Stimulated activated CD4-positive, alpha-beta T cell treated with anti-CD3 and anti-CD28 coated beads, Interleukin-15, amount 100 ng/mL, for 24 hours (primary cell): ENCODE measurements around the gene HLCS.

ENCODE experiments used
- DNase-seq: peaks from one replicate; pipeline ENCODE4 v3.0.0-alpha.2; 2020

The HLCS gene

DNA sequence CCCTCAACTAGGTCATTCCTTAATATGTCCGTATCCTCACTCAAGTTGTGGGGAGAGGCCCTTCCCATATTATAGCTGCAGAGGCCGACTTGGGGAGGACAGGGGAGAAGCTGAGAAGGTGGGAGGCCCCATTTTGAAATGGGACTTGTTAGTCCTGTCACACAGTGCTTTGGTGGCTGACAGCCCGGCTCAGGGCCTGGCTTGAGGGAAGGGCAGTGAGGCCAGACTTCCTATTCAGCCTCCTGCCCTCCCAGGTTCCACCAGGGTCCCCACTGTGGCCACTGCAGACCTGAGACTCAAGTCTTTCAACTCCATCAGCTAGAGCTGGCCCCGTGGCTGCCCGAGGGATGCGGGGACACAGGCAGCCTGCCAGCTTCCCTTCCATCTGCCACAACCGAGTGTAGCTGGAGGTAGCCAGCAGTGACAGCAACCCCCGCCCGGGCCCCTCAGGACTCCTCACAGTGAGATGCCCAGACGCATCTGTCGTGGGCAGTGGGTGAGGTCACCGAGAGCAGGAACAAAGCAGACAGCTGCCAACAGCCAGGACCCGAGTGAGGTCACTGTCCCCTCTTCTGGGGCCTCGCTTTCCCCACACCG is 230.6 kb downstream of the HLCS start:
- DNase-seq = no peak

DNA sequence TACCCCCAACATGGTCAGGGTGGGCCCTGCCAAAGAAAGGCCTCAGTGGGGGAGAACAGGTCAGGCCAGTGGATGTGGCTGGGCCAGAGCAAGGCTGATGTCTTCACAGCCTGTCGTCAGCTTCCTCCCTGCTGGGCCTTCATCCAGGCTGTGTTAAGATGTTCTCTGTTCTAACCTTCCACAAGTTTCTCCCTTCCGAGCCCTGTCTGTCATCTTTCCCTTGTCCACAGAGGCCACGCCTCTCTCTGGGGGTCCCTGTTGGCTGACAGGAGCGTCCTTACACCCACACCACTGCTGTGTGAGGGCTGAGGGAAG is 231.3 kb downstream of the HLCS start:
- no peak for DNase-seq

DNA sequence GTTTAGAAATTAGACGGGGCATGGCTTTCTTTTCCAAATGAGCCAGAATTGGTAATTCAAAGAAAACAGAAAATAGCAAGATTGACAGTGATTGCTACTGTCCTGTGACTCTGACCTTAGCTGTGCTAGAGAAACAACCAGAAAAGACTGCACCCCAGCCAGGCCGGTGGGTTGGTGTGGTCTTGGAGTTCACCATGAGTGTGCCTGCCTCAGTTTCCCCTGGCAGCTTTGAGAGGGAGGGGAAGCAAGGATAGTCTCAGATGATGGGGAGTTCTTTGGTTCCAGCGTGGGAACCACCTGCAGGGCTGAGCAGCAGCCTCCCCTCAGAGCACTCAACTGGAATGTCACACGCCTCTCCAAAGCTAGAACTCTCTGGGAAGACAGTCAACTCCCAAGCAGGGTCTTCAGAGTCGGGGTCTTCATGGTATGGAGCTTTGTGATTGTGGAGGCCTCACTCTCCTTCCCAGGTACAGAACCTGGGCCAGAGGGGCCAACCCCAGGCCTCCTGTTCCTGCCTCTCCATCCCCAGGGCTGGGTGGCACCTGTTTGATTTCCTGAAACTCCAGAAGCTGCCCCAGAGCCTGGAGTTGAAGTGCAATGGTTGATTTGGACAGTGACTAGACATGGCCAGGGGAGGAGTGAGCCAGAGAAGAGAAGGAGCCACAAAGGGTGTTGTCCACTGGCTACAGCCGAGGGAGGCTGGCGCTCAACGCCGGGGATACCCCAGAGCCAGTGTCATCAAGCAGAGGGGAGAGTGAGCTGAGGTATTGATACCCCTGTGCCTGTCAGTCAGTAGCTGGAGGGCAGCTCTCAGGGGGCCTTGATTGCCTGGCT is 231.9 kb downstream of the HLCS start:
- no peak for DNase-seq

DNA sequence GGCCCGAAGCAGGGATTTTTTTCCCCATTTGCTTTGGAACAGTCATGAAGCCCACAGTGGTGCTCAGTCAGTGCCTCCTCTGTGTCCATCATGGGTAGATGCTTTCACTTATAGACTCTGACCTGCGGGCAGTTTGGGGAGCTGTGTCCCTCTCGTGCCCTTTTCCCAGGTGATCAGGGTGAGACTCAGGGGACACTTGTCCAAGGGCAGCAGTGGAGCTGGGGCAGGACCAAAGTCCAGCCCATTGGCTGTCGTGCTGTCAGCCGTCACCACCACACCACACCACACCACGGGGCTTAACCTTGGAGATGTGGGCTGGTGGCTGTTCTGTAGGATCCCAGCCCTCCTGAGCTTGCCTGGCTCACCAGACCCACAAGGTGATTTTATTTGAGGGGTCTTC is 232.6 kb downstream of the HLCS start:
- no peak for DNase-seq

DNA sequence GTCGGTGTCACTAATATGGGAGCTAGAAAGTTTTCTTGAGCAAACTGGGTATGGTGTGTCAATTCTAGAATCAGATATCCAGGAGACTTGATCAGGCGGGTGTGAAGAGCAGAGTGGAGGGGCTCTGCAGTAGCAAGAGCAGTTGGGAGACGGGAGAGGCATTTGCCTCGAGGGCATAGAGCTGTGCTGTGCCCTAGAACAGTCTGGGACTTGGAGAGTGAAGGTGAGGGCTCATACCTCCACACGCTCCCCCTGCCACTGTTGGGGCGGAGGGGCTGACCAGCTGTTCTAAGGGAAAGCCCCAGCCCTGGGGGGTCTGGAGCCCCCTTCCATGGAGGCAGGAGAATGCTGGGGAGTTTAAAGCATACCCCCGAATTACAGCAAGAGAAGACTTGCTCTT is 233.7 kb downstream of the HLCS start:
- no peak for DNase-seq

DNA sequence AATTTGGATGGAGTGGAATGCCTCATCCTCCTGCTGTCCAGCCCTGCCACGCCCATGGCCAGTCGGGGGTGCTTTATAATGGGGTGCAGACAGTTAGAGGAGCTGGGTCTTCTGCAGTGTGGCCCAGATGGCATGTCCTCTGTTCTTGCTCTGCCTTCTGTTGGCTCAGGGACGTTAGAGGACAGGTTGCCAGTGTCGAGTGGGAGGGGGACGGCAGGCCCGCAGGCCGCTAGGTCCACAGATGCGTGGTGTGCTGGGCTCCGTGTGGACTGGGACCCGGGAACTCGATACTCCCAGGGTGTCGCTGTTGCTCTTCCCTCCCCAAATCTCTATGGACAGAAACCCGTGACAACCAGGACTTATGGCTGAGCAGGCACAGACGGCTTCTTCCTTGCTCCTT is 234.3 kb downstream of the HLCS start:
- DNase-seq = no peak

DNA sequence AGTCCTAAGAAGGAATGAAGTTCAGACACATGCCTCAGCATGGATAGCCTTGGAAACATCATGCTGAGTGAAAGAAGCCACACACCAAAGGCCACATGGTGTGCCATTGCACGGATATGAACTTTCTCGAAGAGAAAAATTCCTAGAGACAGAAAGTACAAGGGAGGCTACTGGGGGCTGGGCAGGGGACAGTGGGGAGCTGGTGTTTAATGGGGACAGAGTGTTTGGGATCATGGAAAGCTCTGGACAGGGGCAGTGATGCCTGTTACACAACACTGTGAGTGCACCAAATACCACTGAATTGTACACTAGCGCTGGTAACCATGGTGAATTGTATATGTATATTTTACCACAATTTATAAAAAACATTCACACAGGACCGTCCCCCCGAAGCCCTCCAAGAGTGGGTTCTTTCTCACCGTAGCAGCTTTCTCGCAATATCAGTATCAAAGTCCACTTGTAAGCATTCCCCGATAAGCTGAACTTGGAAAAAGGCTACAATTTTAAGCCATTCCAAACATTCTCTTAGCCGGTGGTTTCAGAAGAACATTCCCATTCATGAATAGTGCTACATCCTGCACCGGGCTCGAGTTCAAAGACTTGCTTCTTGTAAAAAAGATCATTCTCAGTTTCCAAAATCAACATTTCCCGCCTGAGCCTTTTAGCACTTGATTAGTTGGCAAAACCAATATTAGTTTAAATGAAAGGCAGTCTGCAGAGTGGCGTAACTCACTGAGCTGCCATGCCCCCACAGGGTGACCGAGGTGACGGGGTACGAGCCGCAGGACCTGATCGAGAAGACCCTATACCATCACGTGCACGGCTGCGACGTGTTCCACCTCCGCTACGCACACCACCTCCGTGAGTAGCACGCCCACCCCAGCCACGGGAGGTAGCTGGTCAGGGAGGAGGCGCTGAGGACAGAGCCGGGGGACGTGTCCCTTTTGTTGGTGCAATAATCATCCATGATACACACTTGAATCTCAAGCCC is 235.9 kb downstream of the HLCS start:
- no peak for DNase-seq

DNA sequence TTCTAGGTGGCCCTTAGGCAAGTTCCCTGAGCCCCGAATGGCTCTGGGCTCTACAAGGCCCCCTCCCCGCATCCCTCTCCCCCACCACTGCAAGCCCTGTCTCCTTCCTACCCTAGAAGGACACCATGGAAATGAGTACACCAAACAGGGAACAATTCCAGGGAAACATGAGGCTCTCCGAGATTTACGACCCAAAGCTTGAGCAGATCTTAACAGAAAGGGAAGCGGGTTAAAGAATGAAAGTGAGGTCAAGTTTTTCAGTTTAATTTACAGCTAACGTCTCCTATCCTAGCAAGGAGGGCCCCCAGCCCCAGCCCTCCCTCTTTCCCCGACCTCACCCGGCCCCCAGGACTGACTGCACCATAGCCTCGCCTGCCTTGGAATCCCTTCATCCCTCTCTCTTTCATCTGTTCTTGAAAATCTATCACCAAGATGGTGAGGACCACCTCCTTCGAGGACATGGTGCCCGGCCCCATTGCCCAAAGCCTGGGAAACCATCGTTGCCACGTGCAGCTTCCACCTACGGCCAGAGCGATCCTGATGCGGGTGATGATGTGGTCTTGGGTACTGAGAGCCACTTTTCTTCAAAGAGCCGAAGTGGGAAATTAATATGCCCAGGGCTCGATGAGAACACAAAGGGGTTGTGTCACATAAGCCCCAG is 237.0 kb downstream of the HLCS start:
- DNase-seq = no peak

DNA sequence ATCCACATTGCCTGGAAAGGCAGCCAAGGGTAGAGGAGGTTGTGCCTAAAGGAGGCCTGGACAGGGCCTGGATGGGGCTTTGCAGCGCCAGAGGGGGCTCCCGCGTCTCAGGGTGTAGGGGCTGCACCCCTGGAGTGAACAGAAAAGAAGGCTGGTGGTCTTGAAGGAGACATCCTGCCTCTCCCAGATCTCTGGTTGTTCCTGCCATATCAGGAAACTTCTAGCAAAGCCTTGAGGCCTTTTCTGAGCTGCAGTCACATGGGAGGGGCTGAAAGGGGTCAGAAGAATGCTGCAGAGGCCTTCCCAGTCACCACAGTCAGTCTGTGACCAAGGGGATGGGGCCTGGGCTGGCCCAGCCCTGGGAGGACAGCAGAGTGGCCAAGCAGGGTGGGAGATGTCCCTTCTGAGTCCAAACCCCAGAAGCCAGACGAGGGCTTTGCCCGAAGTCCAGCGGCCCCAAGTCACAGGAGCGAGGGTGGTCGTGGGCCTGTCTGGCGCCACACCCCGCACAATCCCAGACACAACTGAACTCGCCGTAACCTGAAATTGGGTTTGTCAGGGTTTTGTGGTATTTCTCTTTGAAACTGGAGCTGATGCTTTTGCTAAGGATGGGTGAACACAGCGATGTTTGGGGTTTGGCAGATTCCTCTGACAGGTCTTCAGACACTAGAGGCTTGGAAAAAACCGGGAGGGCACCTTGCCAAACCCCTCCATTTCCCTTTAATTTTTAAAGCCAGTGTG is 237.9 kb downstream of the HLCS start:
- DNase-seq = no peak

DNA sequence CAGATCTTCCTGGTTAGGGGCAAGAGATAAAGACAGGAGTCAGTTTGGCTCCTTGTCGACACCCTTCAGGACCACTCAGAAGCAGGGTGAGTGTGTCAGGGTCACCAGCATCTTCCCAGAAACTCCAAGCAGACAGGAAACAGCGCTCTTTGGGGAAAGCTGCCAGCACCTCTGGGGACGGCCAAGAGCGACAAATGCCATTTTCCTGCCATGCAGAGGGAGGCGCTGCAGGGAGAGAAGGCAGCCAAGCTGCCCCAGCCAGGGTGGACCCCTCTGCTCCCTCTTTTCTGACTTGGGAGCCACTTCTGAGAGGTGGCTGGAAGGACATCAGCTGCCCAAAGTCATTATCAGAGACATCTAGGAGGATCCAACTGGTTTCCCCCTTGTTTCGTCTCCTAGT is 238.6 kb downstream of the HLCS start:
- no peak for DNase-seq

DNA sequence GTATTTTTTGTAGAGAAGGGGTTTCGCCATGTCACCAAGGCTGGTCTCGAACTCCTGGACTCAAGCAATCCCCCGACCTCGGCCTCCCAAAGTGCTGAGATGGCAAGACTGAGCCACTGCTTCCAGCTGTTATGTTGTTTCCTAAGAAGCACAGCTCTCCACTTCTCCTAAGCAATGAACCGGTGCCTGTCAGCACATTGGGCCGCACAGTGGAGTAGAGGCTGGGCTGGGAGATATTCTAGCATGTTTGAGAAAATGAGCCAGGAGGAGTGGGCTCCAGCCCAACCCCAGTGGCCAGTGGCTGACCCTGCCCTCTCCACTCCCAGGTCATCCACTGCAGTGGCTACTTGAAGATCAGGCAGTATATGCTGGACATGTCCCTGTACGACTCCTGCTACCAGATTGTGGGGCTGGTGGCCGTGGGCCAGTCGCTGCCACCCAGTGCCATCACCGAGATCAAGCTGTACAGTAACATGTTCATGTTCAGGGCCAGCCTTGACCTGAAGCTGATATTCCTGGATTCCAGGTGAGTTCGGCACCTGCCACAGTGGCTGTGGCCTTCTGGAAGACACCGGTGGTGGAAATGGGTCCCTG is 240.6 kb downstream of the HLCS start:
- DNase-seq = no peak

DNA sequence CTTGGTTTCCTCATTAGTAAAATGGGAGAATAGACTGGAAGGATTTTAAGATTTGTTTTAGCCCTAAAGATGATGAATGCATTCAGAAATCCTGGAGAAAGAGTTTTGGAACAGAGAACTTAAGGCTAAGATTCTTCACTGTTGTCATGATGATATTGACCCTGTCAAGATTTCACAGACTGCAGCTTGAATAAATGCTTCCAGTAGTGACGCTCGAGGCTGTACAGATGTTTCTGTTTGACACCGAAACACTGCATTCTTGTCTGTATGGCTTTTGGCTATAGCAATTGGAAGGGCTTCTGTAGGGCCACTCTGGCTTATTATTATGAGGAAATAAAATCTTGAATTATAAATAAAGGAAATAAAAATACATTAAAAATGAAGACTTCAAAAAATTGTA is 241.8 kb downstream of the HLCS start:
- DNase-seq = no peak

DNA sequence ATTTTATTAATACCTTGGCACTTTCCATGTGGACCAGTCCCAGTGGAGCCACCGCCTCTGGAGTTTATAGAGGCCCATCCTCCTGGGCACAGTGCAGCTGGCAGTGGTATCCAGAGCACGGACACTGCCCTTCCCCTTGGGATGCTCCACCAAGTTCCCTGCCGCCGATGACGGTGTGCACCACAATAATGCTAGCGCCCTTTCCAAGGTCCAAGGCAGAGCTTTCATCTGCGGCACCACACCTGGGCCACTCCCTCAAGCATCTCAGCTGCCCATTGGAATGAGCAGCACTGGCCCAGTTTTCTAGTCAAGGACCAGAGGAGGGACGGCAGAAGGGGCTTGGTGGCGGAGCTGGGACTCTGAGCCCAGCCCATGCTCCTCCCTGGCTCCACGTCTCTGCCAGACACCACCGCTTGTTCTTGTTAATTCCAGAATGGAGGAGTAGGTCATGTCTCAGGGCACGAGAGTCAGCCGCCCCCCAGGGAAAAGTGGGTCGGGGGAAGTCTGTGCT is 243.0 kb downstream of the HLCS start:
- no peak for DNase-seq

DNA sequence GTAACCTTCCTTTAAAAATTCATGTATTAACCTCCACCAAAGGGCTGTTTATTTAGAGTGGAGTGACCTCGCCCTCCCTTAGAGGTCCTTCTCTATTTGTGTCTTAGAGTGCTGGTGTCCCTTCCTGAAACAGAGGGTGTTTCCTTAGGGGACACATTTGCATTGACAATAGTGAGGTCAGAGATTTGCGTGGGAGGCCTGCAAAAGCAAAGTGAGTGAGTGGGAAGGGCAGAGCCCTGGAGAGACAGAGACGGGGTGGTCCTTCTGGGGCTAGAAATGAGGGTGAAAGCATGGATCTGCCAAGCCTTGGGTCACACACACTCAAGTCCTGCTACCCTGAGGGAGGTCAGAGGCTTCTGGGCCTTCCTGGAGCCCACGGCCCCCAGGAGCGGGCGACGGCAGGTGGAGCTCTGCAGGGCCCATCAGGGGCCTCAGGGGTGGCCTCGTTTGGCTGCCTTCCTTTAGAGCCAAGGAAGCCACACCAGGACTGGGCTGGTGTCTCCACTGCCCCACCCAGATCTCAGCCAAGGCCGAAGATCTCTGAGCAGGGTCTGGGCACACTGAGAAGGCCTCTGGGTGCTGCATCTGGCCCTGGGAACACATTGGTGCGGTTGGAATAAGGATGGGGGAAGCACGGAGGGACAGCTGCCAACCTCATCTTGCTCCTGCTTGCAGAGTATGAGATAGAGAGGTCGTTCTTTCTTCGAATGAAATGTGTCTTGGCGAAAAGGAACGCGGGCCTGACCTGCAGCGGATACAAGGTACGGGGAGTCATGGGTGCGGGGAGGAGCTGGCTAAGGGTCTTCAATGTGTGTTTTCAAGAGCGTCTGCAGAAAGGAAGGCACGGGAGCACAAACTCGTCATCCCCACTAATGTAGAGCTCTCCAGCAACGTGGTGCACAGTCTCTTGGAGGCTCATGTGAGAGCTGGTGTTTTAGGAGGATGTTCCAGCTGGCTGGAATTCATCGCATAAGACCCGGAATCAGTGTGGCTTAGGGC is 243.8 kb downstream of the HLCS start:
- DNase-seq = no peak

DNA sequence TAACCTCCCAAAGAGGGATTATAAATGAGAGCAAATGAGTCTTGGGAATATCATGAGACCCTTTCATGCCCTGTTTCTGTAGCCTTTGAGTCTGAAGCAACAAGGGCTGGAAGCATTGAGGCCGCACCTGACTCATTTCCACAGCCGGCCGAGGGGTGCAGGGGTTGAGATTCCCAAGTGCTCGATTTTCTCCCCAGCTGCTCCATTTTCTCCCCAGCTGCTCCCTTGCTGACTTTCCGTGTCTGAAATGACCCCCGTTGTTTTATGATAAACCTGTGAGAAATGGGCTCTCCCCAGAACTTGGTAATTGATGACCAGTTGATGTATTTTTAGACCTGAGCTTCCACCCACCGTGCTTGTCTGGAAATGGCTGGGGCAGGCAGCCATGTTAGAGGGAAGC is 244.7 kb downstream of the HLCS start:
- DNase-seq = no peak

DNA sequence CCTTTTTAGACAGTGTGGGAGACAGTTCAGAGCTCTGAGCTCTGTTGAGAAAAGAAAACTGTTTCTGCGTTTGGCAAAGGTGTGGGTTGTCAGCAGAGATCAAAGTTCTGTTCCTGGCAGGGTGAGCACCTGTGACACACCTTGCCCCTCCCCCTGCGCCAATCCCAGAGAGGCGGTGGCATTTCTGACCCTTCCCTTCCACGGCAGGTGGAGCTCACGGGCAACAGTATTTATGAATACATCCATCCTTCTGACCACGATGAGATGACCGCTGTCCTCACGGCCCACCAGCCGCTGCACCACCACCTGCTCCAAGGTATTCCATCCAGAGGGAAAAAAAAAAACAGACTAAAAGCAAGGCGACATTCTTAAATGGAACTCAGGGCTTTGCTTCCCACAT is 246.9 kb downstream of the HLCS start:
- DNase-seq = no peak

DNA sequence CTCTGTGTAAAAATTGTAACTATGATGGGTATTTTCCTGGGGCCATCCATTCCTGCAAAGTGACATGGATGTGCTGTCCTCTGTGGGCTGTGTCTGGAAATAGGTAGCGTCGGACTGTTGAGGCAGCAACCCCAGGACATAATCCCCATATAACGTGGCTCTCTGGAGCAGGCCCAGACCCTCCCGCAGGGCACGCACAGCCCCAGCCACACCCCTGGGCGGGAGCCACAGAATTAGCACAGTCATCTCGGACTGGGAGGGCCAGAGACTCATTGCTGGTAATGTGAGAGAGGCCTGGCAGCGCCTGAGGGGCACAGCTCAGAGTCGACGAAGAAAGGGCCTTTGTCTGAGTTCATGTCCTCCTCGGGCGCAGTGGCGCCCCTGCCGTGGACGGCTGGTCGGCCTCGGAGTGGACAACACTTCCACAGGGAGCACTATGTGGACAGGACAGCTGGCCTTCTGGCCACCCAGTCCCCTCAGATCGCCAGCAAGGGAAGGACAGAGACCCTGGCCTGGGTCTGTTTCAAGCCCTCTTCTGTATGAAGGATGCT is 247.4 kb downstream of the HLCS start:
- DNase-seq = no peak

DNA sequence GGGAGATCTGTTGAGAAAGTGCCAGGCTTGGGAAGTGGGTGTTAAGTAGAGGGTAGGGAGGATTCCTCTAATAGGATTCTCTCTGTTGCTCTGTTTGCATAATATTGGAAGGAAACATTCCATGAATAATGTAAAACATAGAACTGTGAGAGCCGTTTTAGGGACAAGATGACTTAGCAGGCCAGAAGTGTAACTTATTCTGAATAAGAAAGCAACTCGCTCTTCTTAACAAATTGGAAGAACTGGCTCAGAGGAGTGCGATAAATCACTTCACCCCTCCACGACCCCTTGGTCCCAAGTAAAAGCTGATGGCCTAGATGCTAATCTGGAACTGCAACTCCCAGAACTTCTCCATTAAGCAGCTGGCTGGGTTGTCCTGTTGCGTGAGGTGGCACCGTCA is 248.5 kb downstream of the HLCS start:
- DNase-seq = no peak

DNA sequence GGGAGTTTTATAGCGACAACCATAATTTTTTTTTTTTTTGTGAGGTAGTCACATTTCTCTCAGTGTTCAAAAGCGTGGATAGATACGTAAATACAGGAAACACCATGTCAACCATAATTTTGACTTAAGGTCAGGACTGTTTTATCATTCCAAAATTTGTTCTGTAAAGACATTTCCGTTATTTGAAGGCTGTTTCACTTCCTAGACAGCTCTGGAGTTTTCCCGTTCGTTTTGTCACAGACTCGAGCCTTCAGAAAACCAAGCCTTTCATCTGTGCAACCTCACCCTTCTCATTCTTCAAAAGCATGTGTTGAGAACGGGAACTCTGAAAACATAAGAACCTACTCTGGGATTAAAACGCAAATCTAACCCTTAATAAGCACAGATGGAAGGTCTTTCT is 249.6 kb downstream of the HLCS start:
- no peak for DNase-seq

DNA sequence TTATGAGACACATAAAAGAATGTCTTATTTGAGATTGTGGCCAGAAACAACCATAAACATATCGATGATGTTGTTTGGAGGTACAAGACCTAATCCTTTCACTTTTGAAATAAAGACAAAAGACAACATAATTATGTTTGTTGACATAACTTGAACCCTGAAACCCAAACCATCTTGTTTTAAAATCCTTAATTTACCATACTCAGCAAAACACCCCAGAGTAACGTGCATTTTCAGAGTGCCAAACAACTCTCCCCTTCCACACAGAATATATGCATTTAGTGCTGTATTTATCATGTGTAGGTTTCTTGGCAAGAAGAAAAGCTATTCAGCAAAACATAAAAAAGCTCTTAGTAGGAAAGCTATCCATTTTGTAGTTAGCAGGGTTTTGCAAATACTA is 250.1 kb downstream of the HLCS start:
- no peak for DNase-seq
